Measurements from ENCODE around the gene METTL21A. TPM values are rescaled to one million over a fixed set of nuclear protein-coding genes. Genes with fewer than 3 reads are reported as not detected.

METTL21A gene
- total and polyA plus RNA-seq, 2 donors from 2014 or later, result 10.7 to 17.4 TPM

- intact Hi-C loops (cut with DNase I), result no loop called here
- Histone ChIP-seq H3K36me3 (ENCODE audit: control insufficient read depth in 2 of 3, insufficient read depth in 3 of 3, low read length in 3 of 3) (peaks cover 4 to 15% (median 8%) of the 10 kb centered on the region in 3 donors), H3K9me3 (ENCODE audit: control insufficient read depth in 2 of 3, insufficient read depth in 1 of 3, low read length in 3 of 3) (no peaks in the 10 kb centered on the region), H3K27me3 (ENCODE audit: control insufficient read depth, insufficient read depth, low read length) (no peaks in the 10 kb centered on the region), H3K9ac (ENCODE audit: low read length in 3 of 3) (no peak overlapping the region), H3K4me1 (ENCODE audit: control insufficient read depth in 2 of 3, insufficient read depth in 2 of 3, low read depth in 1 of 3, low read length in 3 of 3) (peaks cover 0 to 6% (median 0%) of the 10 kb centered on the region in 3 donors), H3K27ac (ENCODE audit: low read depth in 2 of 2, low read length in 2 of 2) (no peak overlapping the region), H3K4me3 (ENCODE audit: low read length in 3 of 3) (no peak overlapping the region)
- TF ChIP-seq CTCF (IDR thresholded peaks at IDR 0.05; ENCODE audit: borderline replicate concordance, extremely low read depth, insufficient read depth), result no peak
- DNase-seq, result no peak
- FAIRE-seq, result no peak
Measured at GRCh38 chr2:207567671-207568070, 57.5 kb downstream of the METTL21A start.

- Histone ChIP-seq H3K36me3 (ENCODE audit: control insufficient read depth in 2 of 3, insufficient read depth in 3 of 3, low read length in 3 of 3) (peaks cover 4 to 12% (median 4%) of the 10 kb centered on the region in 3 donors), H3K9ac (ENCODE audit: low read length in 3 of 3) (no peak overlapping the region), H3K9me3 (ENCODE audit: control insufficient read depth in 2 of 3, insufficient read depth in 1 of 3, low read length in 3 of 3) (no peaks in the 10 kb centered on the region), H3K4me1 (ENCODE audit: control insufficient read depth in 2 of 3, insufficient read depth in 2 of 3, low read depth in 1 of 3, low read length in 3 of 3) (peaks cover 0 to 6% (median 0%) of the 10 kb centered on the region in 3 donors), H3K27me3 (ENCODE audit: control insufficient read depth, insufficient read depth, low read length) (no peaks in the 10 kb centered on the region), H3K27ac (ENCODE audit: low read depth in 2 of 2, low read length in 2 of 2) (no peak overlapping the region), H3K4me3 (ENCODE audit: low read length in 3 of 3) (no peak overlapping the region)
- peak; percentile 41 for FAIRE-seq
- intact Hi-C loops (cut with DNase I), result no loop called here
- no peak for DNase-seq
- no peak for TF ChIP-seq CTCF (IDR thresholded peaks at IDR 0.05; ENCODE audit: borderline replicate concordance, extremely low read depth, insufficient read depth)
Measured at GRCh38 chr2:207565736-207566500, 59.3 kb downstream of the METTL21A start.

Other genes starting within 250 kb of the METTL21A start
- 63.8 TPM for gene CREB1, start 95.4 kb downstream of the METTL21A start, total RNA-seq
- gene CREB1, start 95.4 kb downstream of the METTL21A start, polyA plus RNA-seq (ENCODE audit: insufficient read depth, low read depth, low replicate concordance), result 8.9 TPM
- gene CCNYL1, start 86.2 kb upstream of the METTL21A start, total RNA-seq, result 14.6 TPM
- gene CCNYL1, start 86.2 kb upstream of the METTL21A start, polyA plus RNA-seq (ENCODE audit: insufficient read depth, low read depth, low replicate concordance), result 6.7 TPM
- 24.2 TPM for gene FZD5, start 144.5 kb upstream of the METTL21A start, total RNA-seq
- gene FZD5, start 144.5 kb upstream of the METTL21A start, polyA plus RNA-seq (ENCODE audit: insufficient read depth, low read depth, low replicate concordance), result 4.1 TPM